Measurements from ENCODE around the gene METTL4. TPM values are rescaled to one million over a fixed set of nuclear protein-coding genes. Genes with fewer than 3 reads are reported as not detected.
A peak's percentile ranks its signal among the peaks of the same experiment; 100 is the strongest.

METTL4 gene, protein sequence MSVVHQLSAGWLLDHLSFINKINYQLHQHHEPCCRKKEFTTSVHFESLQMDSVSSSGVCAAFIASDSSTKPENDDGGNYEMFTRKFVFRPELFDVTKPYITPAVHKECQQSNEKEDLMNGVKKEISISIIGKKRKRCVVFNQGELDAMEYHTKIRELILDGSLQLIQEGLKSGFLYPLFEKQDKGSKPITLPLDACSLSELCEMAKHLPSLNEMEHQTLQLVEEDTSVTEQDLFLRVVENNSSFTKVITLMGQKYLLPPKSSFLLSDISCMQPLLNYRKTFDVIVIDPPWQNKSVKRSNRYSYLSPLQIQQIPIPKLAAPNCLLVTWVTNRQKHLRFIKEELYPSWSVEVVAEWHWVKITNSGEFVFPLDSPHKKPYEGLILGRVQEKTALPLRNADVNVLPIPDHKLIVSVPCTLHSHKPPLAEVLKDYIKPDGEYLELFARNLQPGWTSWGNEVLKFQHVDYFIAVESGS
- total RNA-seq (ENCODE audit: low replicate concordance): 8.4 and 9.8 TPM in 2 replicates
- long read RNA-seq, partial matches to known transcripts: 4 of 14 reads
- long read RNA-seq, other reads (novel, unspliced or antisense): 6 of 14 reads

DNA sequence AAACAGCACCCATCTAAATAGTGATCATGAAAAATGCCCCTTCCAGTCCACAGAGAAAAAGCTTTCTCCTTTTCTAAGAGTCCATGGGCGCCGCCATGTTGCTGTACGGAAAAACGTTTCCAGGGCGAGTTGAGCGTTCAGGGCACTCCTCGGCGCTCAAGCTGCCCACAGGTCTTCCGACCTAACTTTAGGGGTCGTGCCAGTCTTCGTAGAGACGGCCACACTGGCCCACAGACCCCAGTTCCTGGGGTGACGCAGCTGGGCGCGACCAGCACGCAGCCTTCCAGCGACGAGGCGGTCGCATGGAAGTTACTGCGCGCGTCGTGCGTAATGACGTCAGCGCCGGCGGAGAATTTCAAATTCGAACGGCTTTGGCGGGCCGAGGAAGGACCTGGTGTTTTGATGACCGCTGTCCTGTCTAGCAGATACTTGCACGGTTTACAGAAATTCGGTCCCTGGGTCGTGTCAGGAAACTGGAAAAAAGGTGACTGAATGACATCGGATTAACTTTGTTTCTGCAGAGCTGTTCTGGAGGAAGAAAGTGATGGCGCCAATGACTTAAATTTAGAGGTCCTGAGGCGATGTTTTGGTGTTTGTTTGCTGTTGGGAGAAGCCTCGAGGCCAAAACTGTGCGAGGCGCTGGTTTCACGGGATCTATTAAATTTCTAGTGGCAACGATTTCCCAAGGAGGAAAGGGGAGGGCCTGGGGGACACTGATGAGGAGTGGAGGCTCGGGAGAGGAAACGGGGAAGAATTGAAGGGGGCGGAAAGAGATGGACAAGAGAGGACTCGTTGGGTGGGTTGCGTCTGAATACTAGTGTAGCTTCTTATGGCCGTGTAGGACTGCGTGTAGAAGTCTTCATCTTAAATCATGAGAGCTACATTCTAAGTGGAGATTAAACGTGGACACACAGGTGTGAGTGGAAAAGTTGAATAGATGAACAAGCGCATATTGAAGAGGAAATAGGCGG lies at the start of gene METTL4, which contains the start of gene NDC80:
Gene METTL4 (minus strand): TSS at position 306 of the 971 bp plus-strand sequence. CDS start 4,289 bp downstream, outside the sequence.
Gene NDC80 (plus strand): TSS at position 358 of the 971 bp plus-strand sequence. CDS start 1,429 bp downstream, outside the sequence.
- Mint-ChIP-seq H3K36me3 (no peaks in the 10 kb centered on the region), H3K9me3 (no peaks in the 10 kb centered on the region), H3K27ac (peak within 1 kb of the TSS; percentile 98), H3K4me1 (ENCODE audit: unreplicated experiment) (peaks cover 33% of the 10 kb centered on the region), H3K27me3 (no peaks in the 10 kb centered on the region), H3K4me3 (peak within 1 kb of the TSS; percentile 97)
- TF ChIP-seq, protein P1, sequence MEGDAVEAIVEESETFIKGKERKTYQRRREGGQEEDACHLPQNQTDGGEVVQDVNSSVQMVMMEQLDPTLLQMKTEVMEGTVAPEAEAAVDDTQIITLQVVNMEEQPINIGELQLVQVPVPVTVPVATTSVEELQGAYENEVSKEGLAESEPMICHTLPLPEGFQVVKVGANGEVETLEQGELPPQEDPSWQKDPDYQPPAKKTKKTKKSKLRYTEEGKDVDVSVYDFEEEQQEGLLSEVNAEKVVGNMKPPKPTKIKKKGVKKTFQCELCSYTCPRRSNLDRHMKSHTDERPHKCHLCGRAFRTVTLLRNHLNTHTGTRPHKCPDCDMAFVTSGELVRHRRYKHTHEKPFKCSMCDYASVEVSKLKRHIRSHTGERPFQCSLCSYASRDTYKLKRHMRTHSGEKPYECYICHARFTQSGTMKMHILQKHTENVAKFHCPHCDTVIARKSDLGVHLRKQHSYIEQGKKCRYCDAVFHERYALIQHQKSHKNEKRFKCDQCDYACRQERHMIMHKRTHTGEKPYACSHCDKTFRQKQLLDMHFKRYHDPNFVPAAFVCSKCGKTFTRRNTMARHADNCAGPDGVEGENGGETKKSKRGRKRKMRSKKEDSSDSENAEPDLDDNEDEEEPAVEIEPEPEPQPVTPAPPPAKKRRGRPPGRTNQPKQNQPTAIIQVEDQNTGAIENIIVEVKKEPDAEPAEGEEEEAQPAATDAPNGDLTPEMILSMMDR (conservative IDR thresholded peaks at IDR 0.05): no peak
- DNase-seq (ENCODE audit: extremely low spot score, unreplicated experiment): peak; percentile 89

DNA sequence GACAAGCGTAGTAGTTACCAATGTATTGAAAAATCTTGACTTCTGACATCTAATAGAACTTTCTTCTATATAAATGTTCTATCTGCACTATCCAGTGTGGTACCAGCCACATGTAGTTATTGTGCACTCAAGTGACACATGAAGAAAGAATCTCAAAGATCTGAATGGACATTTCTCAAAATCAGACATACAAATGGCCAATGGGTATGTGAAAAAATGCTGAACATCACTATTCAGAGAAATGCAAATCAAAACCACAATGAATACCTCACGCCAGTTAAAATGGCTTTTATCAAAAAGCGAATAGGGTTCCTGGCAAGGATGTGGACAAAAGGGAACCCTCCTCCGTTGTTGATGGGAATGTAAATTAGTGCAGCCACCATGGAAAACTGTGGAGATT lies 46.7 kb upstream of the METTL4 start:
- Mint-ChIP-seq H3K9me3 (no peaks in the 10 kb centered on the region), H3K36me3 (peaks cover 19% of the 10 kb centered on the region), H3K27ac (no peak overlapping the region), H3K4me3 (no peak overlapping the region), H3K4me1 (ENCODE audit: unreplicated experiment) (no peaks in the 10 kb centered on the region), H3K27me3 (no peaks in the 10 kb centered on the region)
- TF ChIP-seq, protein P1 (conservative IDR thresholded peaks at IDR 0.05): no peak
- no peak for DNase-seq (ENCODE audit: extremely low spot score, unreplicated experiment)

DNA sequence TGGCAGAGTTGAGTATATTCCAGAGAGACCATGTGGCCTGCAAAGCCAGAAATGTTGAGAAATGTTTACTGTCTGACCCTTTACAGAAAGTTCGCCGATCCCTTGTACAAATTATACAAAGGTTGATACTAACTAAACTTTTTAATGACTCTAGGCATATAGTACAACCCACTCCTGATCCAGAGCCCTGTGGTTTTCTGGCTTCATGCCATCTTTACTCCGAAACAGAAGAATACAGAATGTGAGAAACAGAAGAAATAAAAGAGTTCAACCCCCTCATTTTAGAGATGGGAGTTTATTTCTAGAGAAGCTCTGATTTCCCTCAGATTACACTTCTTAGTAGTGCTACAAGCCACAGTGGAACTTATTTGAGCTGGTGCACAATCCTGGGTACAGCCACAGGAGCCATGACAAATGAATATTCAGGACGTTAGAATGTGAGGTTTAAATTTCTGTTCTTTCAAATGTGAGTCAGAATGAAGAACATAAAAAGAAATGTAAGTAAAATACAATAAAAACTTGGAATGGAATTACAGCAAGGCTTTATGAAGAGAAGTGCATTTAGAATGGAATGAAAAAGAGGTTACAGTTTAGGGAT lies 46.2 kb upstream of the METTL4 start:
- no peak overlapping the region for H3K27ac Mint-ChIP-seq
- H3K4me1 Mint-ChIP-seq (ENCODE audit: unreplicated experiment): no peaks in the 10 kb centered on the region
- TF ChIP-seq, protein P1 (conservative IDR thresholded peaks at IDR 0.05): no peak

DNA sequence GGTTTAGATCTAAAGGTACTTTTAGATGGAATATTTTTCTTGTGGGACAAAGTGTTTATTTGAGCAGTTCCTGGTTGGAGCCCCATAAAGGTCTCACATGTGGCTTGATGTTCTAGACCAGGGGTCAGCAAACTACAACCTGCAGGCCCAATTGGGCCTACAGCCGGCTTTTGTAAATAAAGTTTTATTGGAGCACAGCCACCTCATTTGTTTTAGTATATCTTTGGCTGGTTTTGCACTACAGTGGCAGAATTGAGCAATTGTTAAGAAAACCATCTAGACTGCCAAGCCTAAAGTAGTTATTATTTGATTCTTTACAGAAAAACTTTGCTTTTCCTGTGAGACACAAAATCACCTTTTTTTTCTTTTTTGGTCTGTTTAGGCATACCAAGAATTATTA lies 41.7 kb upstream of the METTL4 start:
- Mint-ChIP-seq H3K36me3 (peaks cover 34% of the 10 kb centered on the region), H3K4me3 (no peak overlapping the region)
- TF ChIP-seq, protein P1 (conservative IDR thresholded peaks at IDR 0.05): no peak

More for the DNA sequence above, 46.2 kb upstream of the METTL4 start:
- Mint-ChIP-seq H3K27me3 (no peaks in the 10 kb centered on the region), H3K36me3 (peaks cover 24% of the 10 kb centered on the region), H3K9me3 (no peaks in the 10 kb centered on the region), H3K4me3 (no peak overlapping the region)
- DNase-seq (ENCODE audit: extremely low spot score, unreplicated experiment): no peak

DNA sequence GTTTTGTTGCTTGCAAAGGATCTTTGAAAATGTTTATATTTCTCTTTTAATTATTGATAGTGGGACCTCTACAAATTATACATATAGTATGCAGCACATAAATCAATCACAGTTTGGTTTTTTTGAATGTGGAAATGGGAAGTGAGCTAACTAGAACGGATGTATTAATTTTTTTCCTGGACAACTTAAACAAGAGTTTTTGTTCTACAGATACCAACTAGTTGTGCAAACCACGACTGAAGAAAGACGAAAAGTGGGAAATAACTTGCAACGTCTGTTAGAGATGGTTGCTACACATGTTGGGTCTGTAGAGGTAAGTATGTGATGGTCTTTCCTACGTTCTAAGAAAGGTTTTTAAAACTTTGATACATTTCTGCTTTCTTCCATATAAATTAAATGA lies 39.2 kb upstream of the METTL4 start:
- TF ChIP-seq, protein P1 (conservative IDR thresholded peaks at IDR 0.05): no peak
- Mint-ChIP-seq H3K27ac (no peak overlapping the region), H3K4me3 (no peak overlapping the region)

More for the DNA sequence above, 41.7 kb upstream of the METTL4 start:
- no peak overlapping the region for H3K27ac Mint-ChIP-seq
- no peak for DNase-seq (ENCODE audit: extremely low spot score, unreplicated experiment)
- H3K9me3 Mint-ChIP-seq: no peaks in the 10 kb centered on the region
- no peaks in the 10 kb centered on the region for H3K27me3 Mint-ChIP-seq
- H3K4me1 Mint-ChIP-seq (ENCODE audit: unreplicated experiment): no peaks in the 10 kb centered on the region

More for the DNA sequence above, 39.2 kb upstream of the METTL4 start:
- no peaks in the 10 kb centered on the region for H3K4me1 Mint-ChIP-seq (ENCODE audit: unreplicated experiment)
- no peak for DNase-seq (ENCODE audit: extremely low spot score, unreplicated experiment)
- no peaks in the 10 kb centered on the region for H3K9me3 Mint-ChIP-seq
- H3K36me3 Mint-ChIP-seq: peaks cover 26% of the 10 kb centered on the region
- H3K27me3 Mint-ChIP-seq: no peaks in the 10 kb centered on the region

Data from type B pancreatic cell (in vitro differentiated cells).